GM12891 (cell line): Measurements from ENCODE around the gene GADD45B.

ENCODE experiments used
- POLR2A ChIP-seq: IDR thresholded peaks from 2 replicates; pipeline ENCODE4 v1.6.1; 2011; ENCODE audit warnings: low read depth, low read length, control low read depth
- POLR2AphosphoS5 ChIP-seq: IDR thresholded peaks from 2 replicates; pipeline ENCODE4 v1.6.1; 2011; ENCODE audit warnings: low read depth, low read length, control low read depth
- SPI1 ChIP-seq: IDR thresholded peaks from 2 replicates; pipeline ENCODE4 v1.6.1; 2011; ENCODE audit warnings: low read depth, low read length, control low read depth

- no peak for TF ChIP-seq POLR2A
- no peak for TF ChIP-seq SPI1
- no peak for TF ChIP-seq POLR2AphosphoS5
Measured at GRCh38 chr19:2461751-2462634, 13.9 kb upstream of the GADD45B start.
